Karpas-422 (cell line): ENCODE results near the gene EFNA5. TPM values are rescaled to one million over a fixed set of nuclear protein-coding genes. Genes with fewer than 3 reads are reported as not detected.

Source experiments
- DNase-seq: peaks from one replicate; pipeline ENCODE4 v3.0.0-alpha.2; 2015
- H2AFZ ChIP-seq: fragments of 200-600 bp; sonication (generic); 2 replicates; pipeline ENCODE4 v1.6.1; 2014; ENCODE audit warnings: antibody characterized with exemption, low read length, mixed read lengths
- H3K27ac ChIP-seq: fragments of 200-600 bp; sonication (generic); 2 replicates; pipeline ENCODE4 v1.5.1; 2014; ENCODE audit warnings: mild to moderate bottlenecking, low read length, moderate library complexity
- H3K27me3 ChIP-seq: fragments of 200-600 bp; sonication (generic); 2 replicates; pipeline ENCODE4 v1.6.1; 2014; ENCODE audit warnings: low read length, mixed read lengths
- H3K36me3 ChIP-seq: fragments of 200-600 bp; sonication (generic); 2 replicates; pipeline ENCODE4 v1.6.1; 2014; ENCODE audit warnings: low read length, mixed read lengths; ENCODE audit not compliant: insufficient read depth
- H3K4me1 ChIP-seq: fragments of 200-600 bp; sonication (generic); 2 replicates; pipeline ENCODE4 v1.6.1; 2014; ENCODE audit warnings: mild to moderate bottlenecking, low read length, mixed read lengths
- H3K4me2 ChIP-seq: fragments of 200-600 bp; sonication (generic); 2 replicates; pipeline ENCODE4 v1.6.1; 2014; ENCODE audit warnings: low read length, low read depth, mild to moderate bottlenecking; ENCODE audit not compliant: poor library complexity, severe bottlenecking
- H3K4me3 ChIP-seq: fragments of 200-600 bp; sonication (generic); 2 replicates; pipeline ENCODE4 v1.5.1; 2014; ENCODE audit warnings: mild to moderate bottlenecking, antibody characterized with exemption, low read length, mixed read lengths
- H3K79me2 ChIP-seq: fragments of 200-600 bp; sonication (generic); 2 replicates; pipeline ENCODE4 v1.6.1; 2014; ENCODE audit warnings: mild to moderate bottlenecking, low read length, mixed read lengths
- H3K9ac ChIP-seq: fragments of 200-600 bp; sonication (generic); 2 replicates; pipeline ENCODE4 v1.6.0; 2014; ENCODE audit warnings: low read length
- H3K9me2 ChIP-seq: fragments of 200-600 bp; sonication (generic), shearing (Covaris generic); replicated peaks from 2 replicates; pipeline ENCODE4 v1.6.0; 2014; ENCODE audit warnings: mild to moderate bottlenecking, low read length, moderate library complexity; ENCODE audit not compliant: insufficient read depth
- H3K9me3 ChIP-seq: fragments of 300-700, 200-600 bp; sonication (generic); 2 replicates; pipeline ENCODE4 v1.6.1; 2014; ENCODE audit warnings: low read length, mixed read lengths
- H4K20me1 ChIP-seq: fragments of 200-600 bp; sonication (generic); 2 replicates; pipeline ENCODE4 v1.6.1; 2014; ENCODE audit warnings: mild to moderate bottlenecking, antibody characterized with exemption, low read length, low read depth; ENCODE audit not compliant: insufficient read depth
- total RNA-seq: library from RNA; depleted of rRNA; stranded (reverse); fragments of >200 nt; shearing (Covaris generic); gene quantifications from 2 replicates; pipeline ENCODE4 v1.2.3, GENCODE V29; 2014; ENCODE audit warnings: low replicate concordance

The EFNA5 gene
- total RNA-seq, 1 experiment from 2014 or later = not detected

GRCh38 chr5:107431998-107432397 lies 238.7 kb downstream of the EFNA5 start:
- Histone ChIP-seq H3K9ac (no peak overlapping the region), H3K9me2 (no peaks in the 10 kb centered on the region), H3K4me2 (no peak overlapping the region), H2AFZ (no peak overlapping the region), H3K27ac (no peak overlapping the region), H3K36me3 (no peaks in the 10 kb centered on the region), H3K4me3 (no peak overlapping the region), H4K20me1 (no peaks in the 10 kb centered on the region), H3K4me1 (no peaks in the 10 kb centered on the region), H3K9me3 (no peaks in the 10 kb centered on the region), H3K79me2 (no peaks in the 10 kb centered on the region), H3K27me3 (no peaks in the 10 kb centered on the region)
- DNase-seq = no peak

- H3K4me2 ChIP-seq = no peak overlapping the region
Observed at GRCh38 chr5:107431536-107431935, 239.2 kb downstream of the EFNA5 start.

GRCh38 chr5:107430071-107430625 lies 240.6 kb downstream of the EFNA5 start:
- H3K27me3 ChIP-seq = no peaks in the 10 kb centered on the region
- no peak overlapping the region for H3K4me2 ChIP-seq
- no peaks in the 10 kb centered on the region for H3K4me1 ChIP-seq
- H2AFZ ChIP-seq = no peak overlapping the region
- no peak overlapping the region for H3K27ac ChIP-seq
- H3K79me2 ChIP-seq = no peaks in the 10 kb centered on the region
- H3K9me2 ChIP-seq = no peaks in the 10 kb centered on the region
- DNase-seq = no peak
- no peak overlapping the region for H3K9ac ChIP-seq
- no peak overlapping the region for H3K4me3 ChIP-seq
- no peaks in the 10 kb centered on the region for H3K9me3 ChIP-seq
- no peaks in the 10 kb centered on the region for H4K20me1 ChIP-seq
- H3K36me3 ChIP-seq = no peaks in the 10 kb centered on the region

More at GRCh38 chr5:107431536-107431935, 239.2 kb downstream of the EFNA5 start:
- no peaks in the 10 kb centered on the region for H3K9me2 ChIP-seq
- H3K27ac ChIP-seq = no peak overlapping the region
- no peaks in the 10 kb centered on the region for H3K4me1 ChIP-seq
- no peaks in the 10 kb centered on the region for H3K27me3 ChIP-seq
- no peaks in the 10 kb centered on the region for H3K9me3 ChIP-seq
- H4K20me1 ChIP-seq = no peaks in the 10 kb centered on the region
- no peak overlapping the region for H2AFZ ChIP-seq
- H3K9ac ChIP-seq = no peak overlapping the region
- DNase-seq = no peak
- H3K36me3 ChIP-seq = no peaks in the 10 kb centered on the region
- no peak overlapping the region for H3K4me3 ChIP-seq
- H3K79me2 ChIP-seq = no peaks in the 10 kb centered on the region

GRCh38 chr5:107428303-107428813 lies 242.4 kb downstream of the EFNA5 start:
- Histone ChIP-seq H3K27me3 (no peaks in the 10 kb centered on the region), H3K4me3 (no peak overlapping the region), H3K36me3 (no peaks in the 10 kb centered on the region), H3K27ac (no peak overlapping the region), H3K9me3 (no peaks in the 10 kb centered on the region), H2AFZ (no peak overlapping the region), H3K4me2 (no peak overlapping the region), H3K79me2 (no peaks in the 10 kb centered on the region), H3K9ac (no peak overlapping the region), H3K9me2 (no peaks in the 10 kb centered on the region), H4K20me1 (no peaks in the 10 kb centered on the region), H3K4me1 (no peaks in the 10 kb centered on the region)
- no peak for DNase-seq

GRCh38 chr5:107426872-107427271 lies 243.9 kb downstream of the EFNA5 start:
- H4K20me1 ChIP-seq = no peaks in the 10 kb centered on the region
- H3K4me1 ChIP-seq = no peaks in the 10 kb centered on the region
- no peaks in the 10 kb centered on the region for H3K36me3 ChIP-seq
- H3K4me3 ChIP-seq = no peak overlapping the region
- no peak for DNase-seq
- H3K79me2 ChIP-seq = no peaks in the 10 kb centered on the region
- H3K27me3 ChIP-seq = no peaks in the 10 kb centered on the region
- no peak overlapping the region for H2AFZ ChIP-seq
- H3K4me2 ChIP-seq = no peak overlapping the region
- H3K27ac ChIP-seq = no peak overlapping the region
- no peaks in the 10 kb centered on the region for H3K9me3 ChIP-seq
- no peaks in the 10 kb centered on the region for H3K9me2 ChIP-seq
- H3K9ac ChIP-seq = no peak overlapping the region

GRCh38 chr5:107426209-107426608 lies 244.5 kb downstream of the EFNA5 start:
- no peak for DNase-seq
- no peaks in the 10 kb centered on the region for H3K9me3 ChIP-seq
- no peak overlapping the region for H3K9ac ChIP-seq
- no peaks in the 10 kb centered on the region for H3K9me2 ChIP-seq
- H2AFZ ChIP-seq = no peak overlapping the region
- H3K4me1 ChIP-seq = no peaks in the 10 kb centered on the region
- H3K27ac ChIP-seq = no peak overlapping the region
- no peaks in the 10 kb centered on the region for H3K27me3 ChIP-seq
- H4K20me1 ChIP-seq = no peaks in the 10 kb centered on the region
- no peaks in the 10 kb centered on the region for H3K79me2 ChIP-seq
- no peak overlapping the region for H3K4me2 ChIP-seq
- no peak overlapping the region for H3K4me3 ChIP-seq
- H3K36me3 ChIP-seq = no peaks in the 10 kb centered on the region

- Histone ChIP-seq H3K4me1 (no peaks in the 10 kb centered on the region), H3K9me3 (no peaks in the 10 kb centered on the region), H3K79me2 (no peaks in the 10 kb centered on the region), H3K9me2 (no peaks in the 10 kb centered on the region), H4K20me1 (no peaks in the 10 kb centered on the region), H3K27me3 (no peaks in the 10 kb centered on the region), H3K4me3 (no peak overlapping the region), H3K9ac (no peak overlapping the region), H3K27ac (no peak overlapping the region), H3K4me2 (no peak overlapping the region), H2AFZ (no peak overlapping the region), H3K36me3 (no peaks in the 10 kb centered on the region)
- no peak for DNase-seq
Observed at GRCh38 chr5:107425541-107426031, 245.2 kb downstream of the EFNA5 start.

GRCh38 chr5:107424491-107424890 lies 246.2 kb downstream of the EFNA5 start:
- no peak for DNase-seq
- no peak overlapping the region for H3K4me2 ChIP-seq
- no peak overlapping the region for H3K9ac ChIP-seq

More at GRCh38 chr5:107424491-107424890, 246.2 kb downstream of the EFNA5 start:
- Histone ChIP-seq H3K79me2 (no peaks in the 10 kb centered on the region), H3K4me1 (no peaks in the 10 kb centered on the region), H2AFZ (no peak overlapping the region), H3K27ac (no peak overlapping the region), H3K36me3 (no peaks in the 10 kb centered on the region), H3K9me3 (no peaks in the 10 kb centered on the region), H4K20me1 (no peaks in the 10 kb centered on the region), H3K4me3 (no peak overlapping the region), H3K9me2 (no peaks in the 10 kb centered on the region), H3K27me3 (no peaks in the 10 kb centered on the region)
